ENCODE measurements around the gene WDR27.

Gene WDR27

GRCh38 chr6:169429001-169429400 is 272.8 kb downstream of the WDR27 start:
- H3K4me2 ChIP-seq (ENCODE audit: insufficient read depth, low read length, poor library complexity, severe bottlenecking) = no peak overlapping the region
- peak overlapping the region; percentile 76 for H4K8ac ChIP-seq (ENCODE audit: low read depth, low read length)
- H3K9ac ChIP-seq (ENCODE audit: low read depth, low read length, poor library complexity) = peak overlapping the region; percentile 78
- H3K23ac ChIP-seq (ENCODE audit: low read depth, low read length, poor library complexity) = peak overlapping the region; percentile 4
- H3K27ac ChIP-seq (replicated peaks; ENCODE audit: low read length) = peak overlapping the region; percentile 89
- peak overlapping the region; percentile 97 for H3K4ac ChIP-seq (ENCODE audit: low read length)
- peak overlapping the region; percentile 83 for H2AFZ ChIP-seq (ENCODE audit: low read length)
- H3K79me1 ChIP-seq (ENCODE audit: low read depth, low read length) = no peaks in the 10 kb centered on the region
- H3K9me3 ChIP-seq (replicated peaks in 1 of 2; ENCODE audit: control insufficient read depth in 2 of 2, insufficient read depth in 1 of 2, low read depth in 1 of 2, low read length in 2 of 2) = peaks cover 14 to 22% of the 10 kb centered on the region in 2 donors
- no peak for DNase-seq (ENCODE audit: low spot score)
- no peaks in the 10 kb centered on the region for H3K27me3 ChIP-seq (ENCODE audit: control insufficient read depth in 3 of 3, insufficient read depth in 3 of 3, low read depth in 1 of 3, low read length in 3 of 3)
- WGBS, 2 donors (ENCODE audit: extremely low coverage in 2 of 2, insufficient read length in 2 of 2, insufficient replicate concordance in 1 of 2) = no CpG with 5 or more reads among the region's 11 CpGs
- H4K91ac ChIP-seq (ENCODE audit: low read depth, low read length, poor library complexity) = peak overlapping the region; percentile 100
- peak overlapping the region; percentile 98 for H3K18ac ChIP-seq (ENCODE audit: low read length)
- H2BK5ac ChIP-seq (ENCODE audit: low read length) = peak overlapping the region; percentile 83
- H2AK5ac ChIP-seq (ENCODE audit: low read depth, low read length) = peak overlapping the region; percentile 99
- H3K4me1 ChIP-seq (ENCODE audit: control insufficient read depth in 2 of 2, insufficient read depth in 1 of 2, low read depth in 1 of 2, low read length in 2 of 2) = peaks cover 18 to 19% of the 10 kb centered on the region in 2 donors
- H2BK120ac ChIP-seq (ENCODE audit: low read depth, low read length) = peak overlapping the region; percentile 89
- H2BK15ac ChIP-seq (ENCODE audit: low read length) = peak overlapping the region; percentile 100
- H3K4me3 ChIP-seq (ENCODE audit: low read length in 2 of 2) = no peak overlapping the region
- H3K36me3 ChIP-seq (replicated peaks in 1 of 2; ENCODE audit: control insufficient read depth in 2 of 2, insufficient read depth in 2 of 2, low read length in 2 of 2) = peaks cover 0 to 2% of the 10 kb centered on the region in 2 donors
- H2BK12ac ChIP-seq (ENCODE audit: low read length) = peak overlapping the region; percentile 97
- H3K14ac ChIP-seq (ENCODE audit: low read length) = no peak overlapping the region

DNA sequence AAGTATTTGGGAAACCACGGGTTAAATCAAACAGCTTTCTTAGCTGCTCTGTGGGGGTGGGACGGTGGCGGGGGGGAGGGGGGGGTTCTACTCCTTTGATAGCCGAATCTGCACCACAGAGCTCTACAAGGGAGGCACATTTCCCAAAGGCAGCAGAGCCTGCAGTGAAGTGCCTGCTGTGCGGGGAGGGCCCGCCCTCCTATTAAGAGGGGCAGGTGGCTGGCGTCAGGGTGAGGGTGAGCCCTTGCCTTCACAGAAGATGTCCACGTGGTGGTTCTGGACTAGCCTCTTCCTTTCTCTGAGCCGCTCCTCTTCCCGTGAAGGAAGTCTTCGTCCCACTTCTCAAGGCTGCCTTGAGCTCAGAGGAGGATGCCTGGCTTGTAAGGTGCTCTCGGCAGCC is 273.3 kb downstream of the WDR27 start:
- no CpG with 5 or more reads among the region's 12 CpGs for WGBS, 2 donors (ENCODE audit: extremely low coverage in 2 of 2, insufficient read length in 2 of 2, insufficient replicate concordance in 1 of 2)
- H4K91ac ChIP-seq (ENCODE audit: low read depth, low read length, poor library complexity) = peak overlapping the region; percentile 100
- peak overlapping the region; percentile 99 for H2AK5ac ChIP-seq (ENCODE audit: low read depth, low read length)
- H2BK120ac ChIP-seq (ENCODE audit: low read depth, low read length) = peak overlapping the region; percentile 89
- H2BK5ac ChIP-seq (ENCODE audit: low read length) = peak overlapping the region; percentile 83
- peaks cover 0 to 2% of the 10 kb centered on the region in 2 donors for H3K36me3 ChIP-seq (replicated peaks in 1 of 2; ENCODE audit: control insufficient read depth in 2 of 2, insufficient read depth in 2 of 2, low read length in 2 of 2)
- peaks cover 16 to 26% of the 10 kb centered on the region in 2 donors for H3K9me3 ChIP-seq (replicated peaks in 1 of 2; ENCODE audit: control insufficient read depth in 2 of 2, insufficient read depth in 1 of 2, low read depth in 1 of 2, low read length in 2 of 2)
- H3K79me1 ChIP-seq (ENCODE audit: low read depth, low read length) = no peaks in the 10 kb centered on the region
- H3K4me3 ChIP-seq (ENCODE audit: low read length in 2 of 2) = no peak overlapping the region
- H3K4me1 ChIP-seq (ENCODE audit: control insufficient read depth in 2 of 2, insufficient read depth in 1 of 2, low read depth in 1 of 2, low read length in 2 of 2) = peaks cover 18 to 19% of the 10 kb centered on the region in 2 donors
- peak overlapping the region; percentile 97 for H2BK12ac ChIP-seq (ENCODE audit: low read length)
- peak overlapping the region; percentile 89 for H3K27ac ChIP-seq (replicated peaks; ENCODE audit: low read length)
- H3K14ac ChIP-seq (ENCODE audit: low read length) = no peak overlapping the region
- peak overlapping the region; percentile 97 for H3K4ac ChIP-seq (ENCODE audit: low read length)
- no peaks in the 10 kb centered on the region for H3K27me3 ChIP-seq (ENCODE audit: control insufficient read depth in 3 of 3, insufficient read depth in 3 of 3, low read depth in 1 of 3, low read length in 3 of 3)
- peak overlapping the region; percentile 100 for H2BK15ac ChIP-seq (ENCODE audit: low read length)
- peak overlapping the region; percentile 76 for H4K8ac ChIP-seq (ENCODE audit: low read depth, low read length)
- H3K23ac ChIP-seq (ENCODE audit: low read depth, low read length, poor library complexity) = peak overlapping the region; percentile 4
- DNase-seq (ENCODE audit: low spot score) = peak; percentile 40
- no peak overlapping the region for H3K4me2 ChIP-seq (ENCODE audit: insufficient read depth, low read length, poor library complexity, severe bottlenecking)
- peak overlapping the region; percentile 83 for H2AFZ ChIP-seq (ENCODE audit: low read length)
- peak overlapping the region; percentile 98 for H3K18ac ChIP-seq (ENCODE audit: low read length)
- peak overlapping the region; percentile 78 for H3K9ac ChIP-seq (ENCODE audit: low read depth, low read length, poor library complexity)

DNA sequence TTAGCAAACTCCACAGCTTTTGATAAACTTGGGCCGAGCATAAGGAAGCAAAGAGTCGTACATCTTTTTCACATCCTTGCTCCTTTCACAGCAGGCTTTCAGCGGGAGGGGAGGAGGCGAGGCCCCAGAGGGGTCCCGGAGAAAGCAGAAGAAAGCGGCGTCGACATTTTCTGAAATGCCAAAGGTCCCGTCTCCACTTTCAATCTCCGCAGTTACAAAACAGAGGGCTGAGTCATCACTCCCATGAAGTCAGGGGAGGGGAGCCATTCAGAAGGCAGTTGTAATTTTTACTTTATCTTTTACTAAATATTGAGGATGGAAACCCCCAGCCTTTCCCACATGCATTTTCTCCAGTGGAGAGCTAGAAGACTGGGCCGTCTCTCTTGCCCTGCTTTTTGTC is 274.0 kb downstream of the WDR27 start:
- WGBS, 2 donors (ENCODE audit: extremely low coverage in 2 of 2, insufficient read length in 2 of 2, insufficient replicate concordance in 1 of 2) = no CpG with 5 or more reads among the region's 11 CpGs
- no peak overlapping the region for H3K18ac ChIP-seq (ENCODE audit: low read length)
- DNase-seq (ENCODE audit: low spot score) = peak; percentile 56
- no peaks in the 10 kb centered on the region for H3K79me1 ChIP-seq (ENCODE audit: low read depth, low read length)
- H2BK120ac ChIP-seq (ENCODE audit: low read depth, low read length) = no peak overlapping the region
- peak overlapping the region; percentile 84 for H2BK5ac ChIP-seq (ENCODE audit: low read length)
- no peak overlapping the region for H3K9ac ChIP-seq (ENCODE audit: low read depth, low read length, poor library complexity)
- no peak overlapping the region for H3K4ac ChIP-seq (ENCODE audit: low read length)
- peak overlapping the region in 1 of 2 donors; percentile 3 for H3K4me3 ChIP-seq (ENCODE audit: low read length in 2 of 2)
- H4K8ac ChIP-seq (ENCODE audit: low read depth, low read length) = no peak overlapping the region
- no peak overlapping the region for H2BK15ac ChIP-seq (ENCODE audit: low read length)
- peak overlapping the region; percentile 34 for H2AK5ac ChIP-seq (ENCODE audit: low read depth, low read length)
- peak overlapping the region; percentile 96 for H3K27ac ChIP-seq (replicated peaks; ENCODE audit: low read length)
- no peak overlapping the region for H2BK12ac ChIP-seq (ENCODE audit: low read length)
- H3K36me3 ChIP-seq (replicated peaks in 1 of 2; ENCODE audit: control insufficient read depth in 2 of 2, insufficient read depth in 2 of 2, low read length in 2 of 2) = peaks cover 0 to 2% of the 10 kb centered on the region in 2 donors
- peaks cover 18 to 19% of the 10 kb centered on the region in 2 donors for H3K4me1 ChIP-seq (ENCODE audit: control insufficient read depth in 2 of 2, insufficient read depth in 1 of 2, low read depth in 1 of 2, low read length in 2 of 2)
- peaks cover 16 to 26% of the 10 kb centered on the region in 2 donors for H3K9me3 ChIP-seq (replicated peaks in 1 of 2; ENCODE audit: control insufficient read depth in 2 of 2, insufficient read depth in 1 of 2, low read depth in 1 of 2, low read length in 2 of 2)
- no peak overlapping the region for H3K23ac ChIP-seq (ENCODE audit: low read depth, low read length, poor library complexity)
- H2AFZ ChIP-seq (ENCODE audit: low read length) = peak overlapping the region; percentile 68
- peak overlapping the region; percentile 35 for H3K4me2 ChIP-seq (ENCODE audit: insufficient read depth, low read length, poor library complexity, severe bottlenecking)
- H3K27me3 ChIP-seq (ENCODE audit: control insufficient read depth in 3 of 3, insufficient read depth in 3 of 3, low read depth in 1 of 3, low read length in 3 of 3) = no peaks in the 10 kb centered on the region
- no peak overlapping the region for H4K91ac ChIP-seq (ENCODE audit: low read depth, low read length, poor library complexity)
- H3K14ac ChIP-seq (ENCODE audit: low read length) = no peak overlapping the region

- peak overlapping the region; percentile 32 for H2BK15ac ChIP-seq (ENCODE audit: low read length)
- H2BK12ac ChIP-seq (ENCODE audit: low read length) = peak overlapping the region; percentile 98
- H3K79me1 ChIP-seq (ENCODE audit: low read depth, low read length) = no peaks in the 10 kb centered on the region
- H4K91ac ChIP-seq (ENCODE audit: low read depth, low read length, poor library complexity) = peak overlapping the region; percentile 98
- peak overlapping the region; percentile 79 for H3K14ac ChIP-seq (ENCODE audit: low read length)
- H3K27me3 ChIP-seq (ENCODE audit: control insufficient read depth in 3 of 3, insufficient read depth in 3 of 3, low read depth in 1 of 3, low read length in 3 of 3) = no peaks in the 10 kb centered on the region
- H2AFZ ChIP-seq (ENCODE audit: low read length) = peak overlapping the region; percentile 56
- peak overlapping the region; percentile 68 for H4K8ac ChIP-seq (ENCODE audit: low read depth, low read length)
- peak overlapping the region; percentile 96 for H3K27ac ChIP-seq (replicated peaks; ENCODE audit: low read length)
- H3K18ac ChIP-seq (ENCODE audit: low read length) = peak overlapping the region; percentile 98
- peak overlapping the region; percentile 86 for H2AK5ac ChIP-seq (ENCODE audit: low read depth, low read length)
- DNase-seq (ENCODE audit: low spot score) = no peak
- peak overlapping the region; percentile 47 for H3K9ac ChIP-seq (ENCODE audit: low read depth, low read length, poor library complexity)
- H3K4me2 ChIP-seq (ENCODE audit: insufficient read depth, low read length, poor library complexity, severe bottlenecking) = no peak overlapping the region
- H3K9me3 ChIP-seq (replicated peaks in 1 of 2; ENCODE audit: control insufficient read depth in 2 of 2, insufficient read depth in 1 of 2, low read depth in 1 of 2, low read length in 2 of 2) = peaks cover 16 to 26% of the 10 kb centered on the region in 2 donors
- peak overlapping the region; percentile 84 for H2BK5ac ChIP-seq (ENCODE audit: low read length)
- H3K23ac ChIP-seq (ENCODE audit: low read depth, low read length, poor library complexity) = peak overlapping the region; percentile 90
- H3K36me3 ChIP-seq (replicated peaks in 1 of 2; ENCODE audit: control insufficient read depth in 2 of 2, insufficient read depth in 2 of 2, low read length in 2 of 2) = peaks cover 0 to 2% of the 10 kb centered on the region in 2 donors
- H3K4me1 ChIP-seq (ENCODE audit: control insufficient read depth in 2 of 2, insufficient read depth in 1 of 2, low read depth in 1 of 2, low read length in 2 of 2) = peaks cover 18 to 19% of the 10 kb centered on the region in 2 donors
- H2BK120ac ChIP-seq (ENCODE audit: low read depth, low read length) = peak overlapping the region; percentile 99
- peak overlapping the region; percentile 93 for H3K4ac ChIP-seq (ENCODE audit: low read length)
- no peak overlapping the region for H3K4me3 ChIP-seq (ENCODE audit: low read length in 2 of 2)
- WGBS, 2 donors (ENCODE audit: extremely low coverage in 2 of 2, insufficient read length in 2 of 2, insufficient replicate concordance in 1 of 2) = no CpG with 5 or more reads among the region's 10 CpGs
Observed at GRCh38 chr6:169426611-169427010, 275.2 kb downstream of the WDR27 start.
